ENCODE data around the gene THRAP3.
A peak's percentile ranks its signal among the peaks of the same experiment; 100 is the strongest.
"Not testable (repeated sequence)": the region's sequence is repeated elsewhere in the genome, so short reads cannot be mapped to it uniquely, and the experiment has no call there.

The THRAP3 gene, protein sequence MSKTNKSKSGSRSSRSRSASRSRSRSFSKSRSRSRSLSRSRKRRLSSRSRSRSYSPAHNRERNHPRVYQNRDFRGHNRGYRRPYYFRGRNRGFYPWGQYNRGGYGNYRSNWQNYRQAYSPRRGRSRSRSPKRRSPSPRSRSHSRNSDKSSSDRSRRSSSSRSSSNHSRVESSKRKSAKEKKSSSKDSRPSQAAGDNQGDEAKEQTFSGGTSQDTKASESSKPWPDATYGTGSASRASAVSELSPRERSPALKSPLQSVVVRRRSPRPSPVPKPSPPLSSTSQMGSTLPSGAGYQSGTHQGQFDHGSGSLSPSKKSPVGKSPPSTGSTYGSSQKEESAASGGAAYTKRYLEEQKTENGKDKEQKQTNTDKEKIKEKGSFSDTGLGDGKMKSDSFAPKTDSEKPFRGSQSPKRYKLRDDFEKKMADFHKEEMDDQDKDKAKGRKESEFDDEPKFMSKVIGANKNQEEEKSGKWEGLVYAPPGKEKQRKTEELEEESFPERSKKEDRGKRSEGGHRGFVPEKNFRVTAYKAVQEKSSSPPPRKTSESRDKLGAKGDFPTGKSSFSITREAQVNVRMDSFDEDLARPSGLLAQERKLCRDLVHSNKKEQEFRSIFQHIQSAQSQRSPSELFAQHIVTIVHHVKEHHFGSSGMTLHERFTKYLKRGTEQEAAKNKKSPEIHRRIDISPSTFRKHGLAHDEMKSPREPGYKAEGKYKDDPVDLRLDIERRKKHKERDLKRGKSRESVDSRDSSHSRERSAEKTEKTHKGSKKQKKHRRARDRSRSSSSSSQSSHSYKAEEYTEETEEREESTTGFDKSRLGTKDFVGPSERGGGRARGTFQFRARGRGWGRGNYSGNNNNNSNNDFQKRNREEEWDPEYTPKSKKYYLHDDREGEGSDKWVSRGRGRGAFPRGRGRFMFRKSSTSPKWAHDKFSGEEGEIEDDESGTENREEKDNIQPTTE

DNA sequence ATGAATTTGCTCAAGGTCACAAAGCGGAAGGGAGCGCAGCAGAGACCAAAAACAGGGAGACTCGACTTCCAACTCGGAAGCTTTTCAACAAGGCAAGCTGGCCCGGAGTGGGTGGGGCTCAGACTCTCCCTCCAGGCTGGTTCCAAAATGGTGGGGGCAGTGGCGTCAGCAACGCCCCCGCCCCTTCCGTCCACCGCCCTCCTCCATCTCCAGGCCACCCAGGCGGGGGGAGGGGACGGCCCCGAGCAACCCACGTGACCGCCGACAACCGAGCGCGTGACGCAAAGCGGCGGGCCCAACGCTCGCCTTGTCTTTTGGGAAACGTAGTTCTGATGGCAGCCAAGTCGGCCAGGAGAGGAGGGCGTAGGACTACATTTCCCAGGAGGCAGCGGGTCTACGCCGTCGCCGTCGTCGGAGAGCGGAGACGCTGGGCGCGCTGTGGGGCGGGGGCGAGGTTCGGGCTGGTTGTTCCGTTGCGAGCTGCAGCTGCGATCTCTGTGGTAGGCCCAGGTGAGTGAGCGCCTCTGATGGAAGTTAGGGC lies at the start of gene THRAP3:
TSS of gene THRAP3 (plus strand) at position 448 of the 541 bp plus-strand sequence. CDS start 58,121 bp downstream, outside the sequence.
- peak; percentile 100 for DNase-seq

DNA sequence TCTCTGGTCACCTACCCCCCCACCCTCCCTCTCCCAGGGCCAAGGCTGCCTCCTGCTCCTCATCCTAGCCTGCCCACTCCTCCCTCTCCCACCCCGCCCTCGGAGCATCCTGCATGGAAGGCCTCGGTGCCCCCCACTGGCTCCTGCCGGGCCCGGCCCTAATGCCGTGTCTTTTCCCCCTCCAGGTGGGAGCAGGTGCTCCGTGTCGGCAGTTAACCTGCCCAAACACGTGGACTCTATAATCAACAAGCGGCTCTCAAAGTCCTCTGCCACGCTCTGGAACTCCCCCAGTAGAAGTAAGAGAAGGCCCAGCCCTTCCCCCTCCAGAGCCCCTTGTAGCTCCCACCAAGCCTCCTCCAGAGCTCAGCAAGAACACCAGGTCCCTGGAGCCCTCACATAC lies 49.5 kb upstream of the THRAP3 start:
- no peak for DNase-seq

DNA sequence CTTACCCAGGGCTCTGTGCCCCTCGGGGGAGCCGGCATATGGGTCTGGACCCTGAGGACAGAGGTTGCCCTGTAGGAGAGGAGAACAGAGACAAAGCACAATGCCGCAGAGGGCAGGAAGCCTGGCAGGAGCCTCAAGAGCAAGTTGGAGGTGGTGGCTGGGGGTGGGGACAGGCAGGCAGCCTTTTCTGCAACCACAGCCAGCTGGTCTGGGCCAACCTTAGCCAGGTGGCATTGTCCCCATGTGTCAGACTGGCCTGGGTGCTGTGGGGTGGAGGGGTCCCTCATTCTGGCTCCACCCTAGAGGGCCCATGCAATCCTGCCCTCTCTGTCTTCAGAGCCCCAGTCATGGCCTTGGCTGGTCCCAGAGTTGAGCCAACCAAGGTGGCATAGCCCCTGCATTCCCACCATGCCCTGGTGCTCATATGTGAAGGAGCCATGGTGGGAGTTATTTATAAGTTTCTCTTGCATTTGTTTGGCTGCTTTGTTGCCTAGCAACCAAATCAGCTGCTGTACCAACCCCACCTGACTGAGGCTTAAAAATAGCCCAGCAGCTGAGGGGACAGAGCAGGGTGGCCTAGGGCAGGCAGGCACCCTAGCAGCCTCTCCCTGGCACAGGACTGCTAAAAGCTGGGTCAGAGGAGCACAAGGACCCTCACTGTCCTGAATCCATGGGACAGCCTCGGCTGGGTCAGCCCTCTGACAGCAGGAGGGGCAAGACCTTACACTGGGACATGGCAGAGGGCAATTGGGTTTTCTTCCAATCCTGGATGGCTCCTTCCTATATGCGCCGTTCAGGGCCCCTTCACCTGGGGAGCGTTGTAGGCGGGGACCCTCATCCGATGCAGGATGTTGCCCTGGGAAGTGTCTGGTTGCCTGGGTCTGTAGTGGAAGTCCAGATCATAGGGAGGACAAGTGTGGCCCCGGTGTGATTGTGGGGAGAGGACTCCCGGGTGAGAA lies 48.8 kb upstream of the THRAP3 start:
- DNase-seq: peak; percentile 48

DNA sequence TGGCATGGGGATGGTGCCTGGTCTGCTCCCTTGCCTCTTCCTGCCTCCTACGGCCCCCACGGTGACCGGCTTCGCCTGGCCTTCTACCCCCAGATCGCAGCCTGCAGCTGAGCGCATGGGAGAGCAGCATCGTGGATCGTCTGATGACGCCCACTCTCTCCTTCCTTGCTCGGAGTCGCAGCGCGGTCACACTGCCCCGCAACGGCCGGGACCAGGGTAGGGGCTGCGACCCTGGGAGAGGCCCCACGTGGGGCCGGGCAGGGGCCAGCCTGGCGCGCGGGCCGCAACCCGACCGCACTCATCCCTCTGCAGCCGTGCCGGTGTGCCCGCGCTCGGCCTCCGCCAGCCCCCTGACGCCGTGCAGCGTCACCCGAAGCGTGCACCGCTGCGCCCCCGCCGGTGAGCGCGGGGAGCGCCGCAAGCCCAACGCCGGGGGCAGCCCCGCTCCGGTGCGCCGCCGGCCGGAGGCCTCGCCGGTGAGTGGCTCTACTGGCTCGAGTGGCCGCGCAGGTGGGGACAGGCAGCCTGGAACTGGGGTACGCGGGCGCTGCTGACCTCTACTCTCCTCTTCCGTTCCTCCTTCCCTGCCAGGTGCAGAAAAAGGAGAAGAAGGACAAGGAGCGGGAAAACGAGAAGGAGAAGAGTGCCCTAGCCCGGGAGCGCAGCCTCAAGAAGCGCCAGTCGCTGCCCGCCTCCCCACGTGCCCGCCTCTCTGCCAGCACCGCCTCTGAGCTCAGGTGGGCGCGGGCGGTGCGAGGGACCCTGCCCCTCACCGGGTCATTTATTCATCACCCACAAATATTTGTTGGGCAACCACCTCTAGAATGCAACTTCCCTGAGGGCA lies 47.9 kb upstream of the THRAP3 start:
- no peak for DNase-seq

DNA sequence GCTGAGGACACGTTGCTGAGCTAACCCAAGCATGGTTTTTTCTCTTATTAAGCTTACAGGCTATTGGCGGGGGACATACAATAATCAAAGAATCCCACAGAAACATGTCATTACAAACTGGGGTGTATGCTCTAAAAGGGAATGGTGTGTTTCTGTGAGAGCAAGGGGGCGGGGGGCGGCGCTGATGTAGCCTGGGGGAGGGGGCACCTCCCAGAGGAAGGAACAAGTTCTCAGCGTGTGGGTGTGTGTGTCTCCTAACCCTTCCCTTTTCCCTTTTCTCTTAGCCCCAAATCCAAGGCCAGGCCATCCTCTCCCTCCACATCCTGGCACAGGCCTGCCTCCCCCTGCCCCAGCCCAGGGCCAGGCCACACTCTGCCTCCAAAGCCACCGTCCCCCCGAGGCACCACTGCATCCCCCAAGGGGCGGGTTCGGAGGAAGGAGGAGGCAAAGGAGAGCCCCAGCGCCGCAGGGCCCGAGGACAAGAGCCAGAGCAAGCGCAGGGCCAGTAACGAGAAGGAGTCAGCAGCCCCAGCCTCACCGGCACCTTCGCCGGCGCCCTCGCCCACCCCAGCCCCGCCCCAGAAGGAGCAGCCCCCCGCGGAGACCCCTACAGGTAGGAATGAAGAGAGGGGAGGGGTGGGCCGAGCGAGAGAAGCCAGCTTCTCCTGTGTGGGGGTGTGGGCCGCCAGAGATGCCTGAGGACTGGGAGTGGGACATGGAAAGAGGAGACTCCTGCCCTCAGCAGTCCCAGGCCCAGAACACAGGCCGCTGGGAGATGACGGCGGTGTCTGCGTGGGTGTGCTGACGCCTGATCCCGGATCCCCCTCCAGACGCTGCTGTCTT lies 46.4 kb upstream of the THRAP3 start:
- no peak for DNase-seq

DNA sequence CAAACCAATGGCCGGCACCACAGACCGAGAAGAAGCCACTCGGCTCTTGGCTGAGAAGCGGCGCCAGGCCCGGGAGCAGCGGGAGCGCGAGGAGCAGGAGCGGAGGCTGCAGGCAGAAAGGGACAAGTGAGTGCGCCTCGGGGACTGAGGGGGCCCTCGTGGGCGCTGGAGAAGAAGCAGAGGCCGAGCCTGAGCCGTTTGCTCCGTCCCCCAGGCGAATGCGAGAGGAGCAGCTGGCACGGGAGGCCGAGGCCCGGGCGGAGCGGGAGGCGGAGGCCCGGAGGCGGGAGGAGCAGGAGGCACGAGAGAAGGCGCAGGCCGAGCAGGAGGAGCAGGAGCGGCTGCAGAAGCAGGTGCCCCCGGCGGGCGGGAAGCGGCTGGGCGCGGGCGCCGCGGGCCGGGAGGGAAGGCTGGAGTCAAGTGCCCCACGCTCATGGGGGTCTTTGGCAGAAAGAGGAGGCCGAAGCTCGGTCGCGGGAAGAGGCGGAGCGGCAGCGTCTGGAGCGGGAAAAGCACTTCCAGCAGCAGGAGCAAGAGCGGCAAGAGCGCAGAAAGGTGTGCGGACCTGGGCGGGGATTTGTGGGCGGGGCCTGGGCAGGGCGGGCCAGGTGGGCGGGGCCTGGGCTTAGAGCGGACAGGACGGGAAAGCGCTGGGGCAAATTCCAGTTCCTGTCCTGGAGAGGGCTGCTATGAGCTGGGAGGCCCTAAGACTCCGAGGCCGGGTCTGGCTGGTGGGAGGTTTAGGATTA lies 45.6 kb upstream of the THRAP3 start:
- no peak for DNase-seq

DNA sequence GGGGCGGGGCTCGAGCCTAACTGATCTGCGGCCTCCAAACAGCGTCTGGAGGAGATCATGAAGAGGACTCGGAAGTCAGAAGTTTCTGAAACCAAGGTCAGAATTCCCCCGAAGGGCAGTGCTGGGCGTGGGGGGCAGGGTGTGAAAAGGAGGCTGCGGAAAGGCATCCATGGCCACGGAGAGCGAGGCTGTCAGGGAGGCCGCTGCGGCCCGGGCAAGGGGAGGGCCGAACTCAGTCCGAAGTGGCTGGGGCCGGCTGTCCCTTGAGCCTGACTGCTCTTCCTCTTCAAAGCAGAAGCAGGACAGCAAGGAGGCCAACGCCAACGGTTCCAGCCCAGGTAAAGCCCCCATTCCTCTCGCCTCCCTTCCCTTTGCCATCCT lies 45.0 kb upstream of the THRAP3 start:
- no peak for DNase-seq

DNA sequence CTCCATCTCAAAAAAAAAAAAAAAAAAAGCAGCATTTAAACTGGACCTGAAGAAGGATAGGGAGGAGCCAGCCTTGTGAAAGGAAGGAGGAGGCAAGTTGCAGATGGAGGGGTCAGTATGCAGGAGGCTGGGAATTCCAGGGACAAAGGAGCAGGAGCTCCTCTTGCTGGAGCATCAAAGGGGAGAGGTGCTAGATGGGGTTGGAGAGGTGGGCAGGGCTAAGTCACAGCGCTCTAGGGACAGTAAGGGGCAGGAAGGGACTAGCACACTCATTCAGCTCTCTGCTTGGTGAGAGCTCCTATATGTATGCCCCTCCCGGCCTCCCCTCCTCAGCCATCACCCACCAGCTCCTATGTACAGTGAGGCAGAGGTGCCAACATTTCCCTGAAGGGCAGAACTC lies 41.5 kb upstream of the THRAP3 start:
- DNase-seq: no peak

DNA sequence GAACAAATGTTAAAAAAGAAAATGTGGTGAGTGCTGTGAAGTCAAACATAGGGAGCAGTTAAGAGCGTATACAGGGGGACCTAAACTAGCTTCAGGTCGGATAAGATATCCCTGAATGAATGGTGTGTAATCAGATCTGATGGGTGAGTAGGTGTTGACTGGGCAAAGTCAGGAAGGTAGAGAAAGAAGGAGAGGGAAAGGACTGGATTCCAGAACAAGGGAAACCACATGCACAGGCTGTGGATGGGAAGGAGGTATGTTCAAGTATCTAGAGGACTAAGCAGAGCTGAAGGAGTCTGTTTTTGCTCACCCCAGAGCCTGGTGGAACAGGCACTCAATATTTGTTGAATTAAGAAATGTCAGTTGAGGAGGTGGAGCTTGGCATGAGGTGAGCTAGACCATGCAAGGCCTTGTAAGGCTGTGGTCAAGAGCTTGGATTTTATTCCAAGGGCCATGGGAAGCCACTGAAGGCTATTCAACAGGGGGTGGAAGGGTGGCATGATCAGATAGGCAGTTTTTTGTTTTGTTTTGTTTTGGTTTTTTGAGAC lies 40.9 kb upstream of the THRAP3 start:
- no peak for DNase-seq

DNA sequence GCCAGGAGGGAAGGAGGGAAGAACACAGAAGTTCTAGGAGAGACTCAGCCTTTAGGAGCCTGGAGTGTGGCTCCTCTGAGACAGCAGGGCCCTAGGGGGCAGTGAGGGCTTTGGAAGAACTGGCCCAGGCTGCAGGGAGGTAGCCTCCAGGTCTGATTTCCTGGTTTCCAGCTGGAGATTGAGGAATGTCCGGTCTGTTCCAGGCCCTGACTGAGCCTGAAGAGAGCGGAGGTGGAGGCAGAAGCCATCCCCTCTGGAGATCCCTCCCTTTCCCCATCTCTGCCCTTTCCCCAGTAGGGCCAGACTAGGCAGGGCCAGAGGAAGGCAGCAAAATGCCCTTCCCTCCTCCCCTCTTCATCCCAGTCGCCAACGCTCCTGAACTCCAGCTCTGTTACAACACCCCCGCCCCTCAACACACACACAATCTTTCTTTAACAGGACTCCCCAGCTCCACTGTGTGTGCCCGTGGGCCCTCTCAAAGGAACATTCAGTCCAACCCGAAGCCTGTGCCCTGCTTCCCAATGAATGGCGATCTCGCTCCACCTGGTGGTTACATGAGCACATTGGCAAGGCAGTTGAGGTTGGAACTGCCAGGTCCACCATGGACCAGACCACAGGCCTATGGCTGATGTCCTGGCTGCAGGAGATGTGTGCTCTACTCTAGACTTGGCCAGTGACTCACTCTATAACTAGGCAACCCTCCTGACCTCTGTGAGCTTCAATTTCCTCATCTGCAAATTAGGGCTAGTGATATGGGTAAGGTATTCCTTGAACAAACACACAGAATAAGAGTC lies 36.2 kb upstream of the THRAP3 start:
- peak; percentile 89 for DNase-seq

DNA sequence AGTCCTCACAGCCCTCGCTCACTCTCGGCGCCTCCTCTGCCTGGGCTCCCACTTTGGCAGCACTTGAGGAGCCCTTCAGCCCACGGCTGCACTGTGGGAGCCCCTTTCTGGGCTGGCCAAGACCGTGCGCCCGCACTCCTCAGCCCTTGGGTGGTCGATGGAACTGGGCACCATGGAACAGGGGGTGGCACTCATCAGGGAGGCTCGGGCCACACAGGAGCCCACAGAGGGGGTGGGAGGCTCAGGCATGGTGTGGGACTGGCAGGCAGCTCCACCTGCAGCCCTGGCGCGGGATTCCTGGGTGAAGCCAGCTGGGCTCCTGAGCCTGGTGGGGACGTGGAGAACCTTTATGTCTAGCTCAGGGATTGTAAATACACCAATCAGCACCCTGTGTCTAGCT lies 27.4 kb upstream of the THRAP3 start:
- not testable (repeated sequence) for DNase-seq

DNA sequence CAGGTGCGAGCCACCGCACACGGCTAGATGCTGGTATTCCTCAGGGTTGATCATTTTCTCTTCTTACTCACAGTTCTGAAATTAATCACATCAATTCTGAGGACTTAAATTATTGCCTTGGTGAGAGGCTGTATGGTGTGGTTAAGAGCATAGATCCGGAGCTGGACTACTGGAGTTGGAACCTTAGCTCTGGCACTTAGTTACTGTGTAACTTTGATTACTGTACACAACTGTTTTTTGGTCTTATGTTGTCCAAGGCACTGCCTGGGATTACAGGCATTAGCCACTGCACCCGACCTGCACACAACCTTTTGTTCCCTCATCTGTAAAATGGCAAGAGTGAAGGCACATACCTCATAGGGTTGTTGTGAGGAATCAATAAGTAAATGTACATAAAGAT lies 25.6 kb upstream of the THRAP3 start:
- DNase-seq: no peak

DNA sequence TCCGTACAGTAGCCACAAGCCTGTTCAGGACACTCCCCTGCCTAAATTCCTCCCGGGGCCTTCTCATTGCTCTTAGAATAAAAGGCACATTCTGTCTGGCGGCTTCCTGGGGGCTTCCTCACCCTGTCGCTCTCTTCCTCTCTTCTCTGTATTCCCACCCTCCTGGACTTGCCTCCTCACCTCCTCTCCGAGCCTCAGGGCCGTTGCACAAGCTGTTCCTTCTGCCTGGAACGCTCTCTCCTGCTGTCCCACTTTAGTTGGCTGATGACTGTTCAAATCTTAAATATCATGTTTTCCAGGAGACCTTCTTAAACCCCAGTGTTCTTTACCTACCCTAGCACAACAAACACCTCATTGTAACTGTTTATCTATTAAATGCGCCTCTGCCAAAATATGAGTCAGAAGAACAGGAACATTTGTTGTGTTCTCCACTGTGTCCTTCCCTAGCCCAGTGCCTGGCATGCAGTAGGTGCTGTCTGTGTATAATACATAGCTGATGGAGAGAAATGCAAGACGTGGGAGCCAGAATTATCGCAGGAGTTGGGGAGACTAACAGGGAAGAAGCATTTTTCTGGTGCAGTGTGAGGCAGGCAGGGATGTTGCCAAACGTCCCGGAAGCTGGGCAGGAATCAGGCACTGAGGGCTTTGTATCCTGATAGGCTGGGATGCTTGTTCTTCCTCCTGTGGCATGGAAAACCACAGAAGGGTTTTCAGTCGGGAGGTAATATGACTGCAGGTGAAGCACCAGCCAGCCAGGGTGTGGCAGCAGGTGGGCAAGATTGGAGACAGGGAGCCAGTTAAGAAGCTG lies 24.1 kb upstream of the THRAP3 start:
- no peak for DNase-seq

DNA sequence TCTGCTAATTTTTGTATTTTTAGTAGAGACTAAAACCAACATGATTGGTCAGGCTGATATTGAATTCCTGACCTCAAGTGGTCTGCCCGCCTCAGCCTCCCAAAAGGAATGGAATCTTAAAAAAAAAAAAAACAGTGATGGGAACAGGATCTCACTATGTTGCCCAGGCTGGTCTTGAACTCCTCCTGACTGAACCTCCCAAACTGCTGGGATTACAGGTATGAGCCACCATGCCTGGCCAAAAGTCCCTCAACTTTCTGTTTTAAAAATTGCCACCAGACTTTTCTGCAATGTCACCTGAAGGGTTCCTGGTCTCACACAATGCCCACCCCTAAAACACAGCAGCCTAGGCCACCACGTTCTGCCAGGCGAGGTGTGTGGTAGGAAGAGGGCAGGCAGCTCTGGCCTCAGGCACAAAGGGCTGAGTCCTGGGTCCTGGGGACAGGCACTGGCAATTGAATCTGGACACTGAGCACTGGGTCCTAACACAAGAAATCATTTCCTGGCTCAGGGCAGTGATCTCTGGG lies 21.2 kb upstream of the THRAP3 start:
- DNase-seq: no peak

DNA sequence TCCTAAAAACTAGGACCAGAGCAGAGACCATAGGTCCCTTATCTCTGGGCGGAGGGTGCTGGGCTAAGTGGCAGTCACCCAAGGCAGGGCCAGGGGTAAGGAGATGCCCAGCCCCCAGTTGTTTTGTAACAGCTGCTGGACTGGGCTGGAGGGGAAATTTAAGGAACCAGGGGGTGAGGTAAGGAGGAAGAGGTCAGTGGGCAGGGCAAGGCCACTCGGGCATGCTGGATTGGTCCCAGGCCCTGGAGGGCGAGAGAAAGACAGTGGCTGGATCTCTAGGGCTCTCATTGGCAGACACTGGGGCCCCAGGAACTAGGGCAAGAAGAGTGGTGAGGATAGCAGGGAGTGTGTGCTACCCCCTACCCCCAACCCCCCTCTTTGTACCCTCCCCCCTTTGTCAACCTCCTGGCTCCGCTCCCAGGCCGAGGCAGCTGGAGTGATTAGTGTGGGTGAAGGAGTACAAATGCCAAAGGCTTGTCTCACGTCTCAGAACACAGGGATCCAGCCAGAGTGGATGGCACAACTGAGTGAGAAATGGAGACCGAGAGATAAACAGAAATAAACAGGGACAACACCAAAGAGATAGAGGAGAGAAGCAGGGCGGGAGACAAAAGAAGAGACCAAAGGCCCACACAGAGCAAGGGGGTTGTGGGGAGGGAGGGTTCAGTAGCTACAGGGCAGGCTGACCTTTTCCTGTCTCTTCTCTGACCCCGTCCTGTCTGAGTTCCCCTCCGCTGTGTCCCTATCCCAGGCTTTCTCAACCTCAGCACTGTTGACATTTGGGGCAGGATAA lies 20.5 kb upstream of the THRAP3 start:
- DNase-seq: peak; percentile 73

DNA sequence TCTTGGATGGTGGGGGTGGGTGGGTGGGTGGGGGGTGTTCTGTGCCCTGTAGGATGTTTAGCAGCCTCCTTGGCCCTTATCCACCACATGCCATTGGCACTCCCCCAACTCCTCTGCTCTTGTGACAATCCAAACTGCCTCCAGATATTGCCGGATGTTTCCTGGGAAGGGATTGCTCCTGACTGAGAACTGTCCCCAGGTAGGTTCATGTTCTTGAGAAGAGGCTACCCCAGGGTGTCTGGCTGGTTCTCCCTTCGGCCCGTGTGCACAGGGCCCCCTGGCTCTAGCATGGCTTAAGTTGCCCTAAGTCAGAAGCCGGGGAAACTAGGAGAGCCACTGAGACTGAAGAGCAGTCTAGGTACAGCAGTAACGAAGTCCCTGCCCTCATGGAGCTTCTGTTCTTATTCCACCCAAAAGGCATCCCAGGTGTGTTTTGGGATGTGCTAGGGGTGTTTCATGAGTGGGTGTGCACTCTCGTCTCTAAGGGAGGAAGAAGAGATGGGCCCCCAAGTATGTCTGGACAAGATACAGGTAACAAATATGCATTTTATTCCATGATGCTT lies 19.8 kb upstream of the THRAP3 start:
- peak; percentile 40 for DNase-seq

Data from fibroblast of skin of right quadriceps (primary cell).